Bronchus fibroblast of lung (primary cell): Measurements from ENCODE around the gene TSPAN6. TPM values are rescaled to one million over a fixed set of nuclear protein-coding genes. Genes with fewer than 3 reads are reported as not detected.

ENCODE experiments used
- total RNA-seq: library from RNA; depleted of rRNA; stranded (reverse); fragments of >200 nt; gene quantifications from 2 replicates; pipeline ENCODE4 v1.2.3, GENCODE V29; 2015

TSPAN6 gene, protein sequence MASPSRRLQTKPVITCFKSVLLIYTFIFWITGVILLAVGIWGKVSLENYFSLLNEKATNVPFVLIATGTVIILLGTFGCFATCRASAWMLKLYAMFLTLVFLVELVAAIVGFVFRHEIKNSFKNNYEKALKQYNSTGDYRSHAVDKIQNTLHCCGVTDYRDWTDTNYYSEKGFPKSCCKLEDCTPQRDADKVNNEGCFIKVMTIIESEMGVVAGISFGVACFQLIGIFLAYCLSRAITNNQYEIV
- 17.4 and 20.0 TPM in 2 replicates for total RNA-seq

GRCh38 chrX:100636321-100636991, at the start of gene TSPAN6:
TSPAN6 (minus strand) TSS chrX:100636806; CDS start chrX:100636694, 112 bp downstream.

GRCh38 chrX:100643956-100644860, 7.6 kb upstream of the TSPAN6 start, which contains the start of gene SRPX2:
SRPX2 (plus strand) TSS chrX:100644199; CDS start chrX:100646323, 2,124 bp downstream.

GRCh38 chrX:100584611-100585010, 52.0 kb downstream of the TSPAN6 start, which contains the start of gene TNMD:
TNMD (plus strand) TSS chrX:100584936; CDS start chrX:100585019, 83 bp downstream.

Other genes with a start within 250 kb of the TSPAN6 start
- gene PCDH19, start 226.5 kb downstream of the TSPAN6 start, total RNA-seq, result under 0.01 TPM in 1 of 2 replicates, not detected in the other
- gene TNMD, start 51.9 kb downstream of the TSPAN6 start, total RNA-seq, result not detected in 2 replicates
- gene SRPX2, start 7.4 kb upstream of the TSPAN6 start, total RNA-seq, result 20.8 and 32.4 TPM in 2 replicates
- gene SYTL4, start 95.3 kb upstream of the TSPAN6 start, total RNA-seq, result 3.5 and 3.6 TPM in 2 replicates
- gene CSTF2, start 183.6 kb upstream of the TSPAN6 start, total RNA-seq, result 22.5 and 23.9 TPM in 2 replicates
- not detected in 2 replicates for gene NOX1, start 237.6 kb upstream of the TSPAN6 start, total RNA-seq